Vagina (tissue), 2 donors: ENCODE measurements around the gene EIF3K.

Source experiments
- CTCF ChIP-seq, 3 experiments: fragments of 450-650 bp in 2 of 3; fragments of 200-600 bp in 1 of 3; sonication (generic) in 1 of 3; IDR thresholded peaks; one replicate each; pipeline ENCODE4 v1.5.1; 2017 to 2019; ENCODE audit warnings: antibody characterized with exemption in 3 of 3, mild to moderate bottlenecking in 2 of 3, moderate library complexity in 2 of 3
- POLR2A ChIP-seq, 2 donors: fragments of 450-650 bp; IDR thresholded peaks; one replicate each; pipeline ENCODE4 v1.6.1; 2017; ENCODE audit warnings: antibody characterized with exemption in 2 of 2, mild to moderate bottlenecking in 2 of 2, moderate library complexity in 2 of 2
- POLR2AphosphoS5 ChIP-seq, 2 donors: sonication (generic); formaldehyde crosslinking; IDR thresholded peaks; one replicate each; pipeline ENCODE4 v1.9.0; 2017; ENCODE audit warnings: antibody characterized with exemption in 2 of 2, mild to moderate bottlenecking in 2 of 2, low read depth in 1 of 2; ENCODE audit not compliant: insufficient read depth in 1 of 2

- TF ChIP-seq POLR2A (IDR thresholded peaks at IDR 0.05): no peak
- TF ChIP-seq CTCF (IDR thresholded peaks at IDR 0.05): no peak
- no peak for TF ChIP-seq POLR2AphosphoS5 (IDR thresholded peaks at IDR 0.05; ENCODE audit: insufficient read depth in 1 of 2, low read depth in 1 of 2)
Observed at GRCh38 chr19:38617764-38618589, 1.0 kb upstream of the EIF3K start, which contains the start of gene MAP4K1.
